NB4 (cell line): ENCODE results near the gene CTNNA3.

ENCODE experiments used
- DNase-seq: peaks from one replicate; pipeline ENCODE4 v3.0.0; 2010; ENCODE audit warnings: low read depth
- H3K4me3 ChIP-seq: one replicate; pipeline ENCODE4 v1.5.1; 2011; ENCODE audit warnings: mild to moderate bottlenecking, low read depth, low read length, moderate library complexity
- CTCF ChIP-seq: IDR thresholded peaks from one replicate; pipeline ENCODE4 v1.5.1; 2012; ENCODE audit warnings: low read depth, low read length
- MAX ChIP-seq: IDR thresholded peaks from 2 replicates; pipeline ENCODE4 v1.6.1; 2011; ENCODE audit warnings: low read depth, low read length
- MYC ChIP-seq: IDR thresholded peaks from 2 replicates; pipeline ENCODE4 v1.6.1; 2011; ENCODE audit warnings: low read depth, low read length
- POLR2A ChIP-seq: IDR thresholded peaks from 2 replicates; pipeline ENCODE4 v1.6.1; 2011; ENCODE audit warnings: mild to moderate bottlenecking; ENCODE audit not compliant: insufficient read length; ENCODE audit errors: extremely low read depth

Gene CTNNA3

GRCh38 chr10:66755474-66755873 lies 940.5 kb downstream of the CTNNA3 start:
- TF ChIP-seq MAX (no peak), MYC (no peak), POLR2A (no peak), CTCF (no peak)
- no peak overlapping the region for H3K4me3 ChIP-seq
- DNase-seq, result no peak

GRCh38 chr10:66752714-66753113 lies 943.3 kb downstream of the CTNNA3 start:
- no peak overlapping the region for H3K4me3 ChIP-seq
- no peak for DNase-seq
- TF ChIP-seq MAX (no peak), CTCF (no peak), POLR2A (no peak), MYC (no peak)

GRCh38 chr10:66748217-66748616 lies 947.8 kb downstream of the CTNNA3 start:
- H3K4me3 ChIP-seq, result no peak overlapping the region
- DNase-seq, result no peak
- no peak for TF ChIP-seq CTCF
- TF ChIP-seq MYC, result no peak
- no peak for TF ChIP-seq MAX
- TF ChIP-seq POLR2A, result no peak

GRCh38 chr10:66747451-66747850 lies 948.5 kb downstream of the CTNNA3 start:
- TF ChIP-seq CTCF (no peak), MAX (no peak), MYC (no peak), POLR2A (no peak)
- no peak overlapping the region for H3K4me3 ChIP-seq
- DNase-seq, result no peak

GRCh38 chr10:66746711-66747110 lies 949.3 kb downstream of the CTNNA3 start:
- no peak overlapping the region for H3K4me3 ChIP-seq
- no peak for DNase-seq
- no peak for TF ChIP-seq POLR2A
- no peak for TF ChIP-seq MAX
- no peak for TF ChIP-seq MYC
- no peak for TF ChIP-seq CTCF

- no peak overlapping the region for H3K4me3 ChIP-seq
- DNase-seq, result no peak
Observed at GRCh38 chr10:66746246-66746645, 949.7 kb downstream of the CTNNA3 start.

More at GRCh38 chr10:66746246-66746645, 949.7 kb downstream of the CTNNA3 start:
- TF ChIP-seq POLR2A (no peak), MAX (no peak), CTCF (no peak), MYC (no peak)
